ENCODE results near the gene ATOSB. TPM values are rescaled to one million over a fixed set of nuclear protein-coding genes. Genes with fewer than 3 reads are reported as not detected.
A peak's percentile ranks its signal among the peaks of the same experiment; 100 is the strongest.

Gene ATOSB
- total and polyA plus RNA-seq, 12 donors = 12.1 to 51.2 (median 18.0) TPM

DNA sequence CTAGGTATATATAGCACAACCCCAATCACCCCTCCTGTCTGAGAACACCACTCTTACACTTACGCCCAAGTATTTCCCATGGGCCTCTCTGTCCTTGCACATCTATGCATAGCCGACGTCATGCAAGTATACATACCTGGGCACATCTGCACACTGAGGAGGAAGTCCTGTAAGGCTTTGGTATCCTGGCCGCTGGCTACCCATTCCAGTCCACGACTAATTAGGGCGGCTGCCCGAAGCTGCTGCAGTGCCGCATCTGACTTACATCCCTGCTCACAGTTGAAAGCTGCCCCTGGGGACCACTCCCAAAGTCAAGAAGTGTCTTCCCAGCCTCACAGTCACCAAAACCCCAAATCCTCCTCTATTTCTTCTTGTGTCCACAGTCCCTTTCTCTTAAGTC lies 40.9 kb downstream of the ATOSB start:
- intact Hi-C loops (cut with DNase I) = no loop called here
- no peak for DNase-seq
- no peak overlapping the region for H3K4me3 ChIP-seq
- no peak for TF ChIP-seq POLR2A (IDR thresholded peaks at IDR 0.05)
- TF ChIP-seq, protein P1, sequence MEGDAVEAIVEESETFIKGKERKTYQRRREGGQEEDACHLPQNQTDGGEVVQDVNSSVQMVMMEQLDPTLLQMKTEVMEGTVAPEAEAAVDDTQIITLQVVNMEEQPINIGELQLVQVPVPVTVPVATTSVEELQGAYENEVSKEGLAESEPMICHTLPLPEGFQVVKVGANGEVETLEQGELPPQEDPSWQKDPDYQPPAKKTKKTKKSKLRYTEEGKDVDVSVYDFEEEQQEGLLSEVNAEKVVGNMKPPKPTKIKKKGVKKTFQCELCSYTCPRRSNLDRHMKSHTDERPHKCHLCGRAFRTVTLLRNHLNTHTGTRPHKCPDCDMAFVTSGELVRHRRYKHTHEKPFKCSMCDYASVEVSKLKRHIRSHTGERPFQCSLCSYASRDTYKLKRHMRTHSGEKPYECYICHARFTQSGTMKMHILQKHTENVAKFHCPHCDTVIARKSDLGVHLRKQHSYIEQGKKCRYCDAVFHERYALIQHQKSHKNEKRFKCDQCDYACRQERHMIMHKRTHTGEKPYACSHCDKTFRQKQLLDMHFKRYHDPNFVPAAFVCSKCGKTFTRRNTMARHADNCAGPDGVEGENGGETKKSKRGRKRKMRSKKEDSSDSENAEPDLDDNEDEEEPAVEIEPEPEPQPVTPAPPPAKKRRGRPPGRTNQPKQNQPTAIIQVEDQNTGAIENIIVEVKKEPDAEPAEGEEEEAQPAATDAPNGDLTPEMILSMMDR (IDR thresholded peaks at IDR 0.05) = no peak
- no peak overlapping the region for H3K27ac ChIP-seq
- no peaks in the 10 kb centered on the region for H3K9me3 ChIP-seq (replicated peaks in 1 of 3)
- no peaks in the 10 kb centered on the region for H3K36me3 ChIP-seq (replicated peaks in 1 of 2)
- no peaks in the 10 kb centered on the region for H3K27me3 ChIP-seq
- peaks cover 23 to 24% of the 10 kb centered on the region in 2 donors for H3K4me1 ChIP-seq (replicated peaks in 1 of 2)
- 96 to 100% (median 96%) methylated on average over 4 to 8 of the region's 8 CpGs for WGBS, 4 donors

GRCh38 chr9:35074141-35074540 lies 41.5 kb downstream of the ATOSB start:
- intact Hi-C loops (cut with DNase I) = no loop called here
- WGBS, 4 donors = 95 to 98% (median 98%) methylated on average over 6 of the region's 6 CpGs
- no peaks in the 10 kb centered on the region for H3K27me3 ChIP-seq
- H3K4me1 ChIP-seq (replicated peaks in 1 of 2) = peaks cover 27 to 28% of the 10 kb centered on the region in 2 donors
- H3K9me3 ChIP-seq (replicated peaks in 1 of 3) = no peaks in the 10 kb centered on the region
- TF ChIP-seq, protein P1 (IDR thresholded peaks at IDR 0.05) = no peak
- TF ChIP-seq POLR2A (IDR thresholded peaks at IDR 0.05) = no peak
- H3K36me3 ChIP-seq (replicated peaks in 1 of 2) = no peaks in the 10 kb centered on the region
- DNase-seq = no peak
- no peak overlapping the region for H3K4me3 ChIP-seq
- no peak overlapping the region for H3K27ac ChIP-seq

- H3K27me3 ChIP-seq = no peaks in the 10 kb centered on the region
- TF ChIP-seq, protein P1 (IDR thresholded peaks at IDR 0.05) = no peak
- TF ChIP-seq POLR2A (IDR thresholded peaks at IDR 0.05) = no peak
- H3K36me3 ChIP-seq (replicated peaks in 1 of 2) = peaks cover 0 to under 1% of the 10 kb centered on the region in 2 donors
- 88 to 100% (median 95%) methylated on average over 2 of the region's 2 CpGs for WGBS, 4 donors
- intact Hi-C loops (cut with DNase I) = no loop called here
- no peak for DNase-seq
- H3K27ac ChIP-seq = peak overlapping the region in 4 of 5 donors; percentile 54 to 100 (median 82)
- no peaks in the 10 kb centered on the region for H3K9me3 ChIP-seq (replicated peaks in 1 of 3)
- peaks cover 30 to 35% of the 10 kb centered on the region in 2 donors for H3K4me1 ChIP-seq (replicated peaks in 1 of 2)
- peak overlapping the region in 1 of 4 donors; percentile 28 for H3K4me3 ChIP-seq
These were observed 42.4 kb downstream of the ATOSB start for GRCh38 chr9:35073279-35073612.

DNA sequence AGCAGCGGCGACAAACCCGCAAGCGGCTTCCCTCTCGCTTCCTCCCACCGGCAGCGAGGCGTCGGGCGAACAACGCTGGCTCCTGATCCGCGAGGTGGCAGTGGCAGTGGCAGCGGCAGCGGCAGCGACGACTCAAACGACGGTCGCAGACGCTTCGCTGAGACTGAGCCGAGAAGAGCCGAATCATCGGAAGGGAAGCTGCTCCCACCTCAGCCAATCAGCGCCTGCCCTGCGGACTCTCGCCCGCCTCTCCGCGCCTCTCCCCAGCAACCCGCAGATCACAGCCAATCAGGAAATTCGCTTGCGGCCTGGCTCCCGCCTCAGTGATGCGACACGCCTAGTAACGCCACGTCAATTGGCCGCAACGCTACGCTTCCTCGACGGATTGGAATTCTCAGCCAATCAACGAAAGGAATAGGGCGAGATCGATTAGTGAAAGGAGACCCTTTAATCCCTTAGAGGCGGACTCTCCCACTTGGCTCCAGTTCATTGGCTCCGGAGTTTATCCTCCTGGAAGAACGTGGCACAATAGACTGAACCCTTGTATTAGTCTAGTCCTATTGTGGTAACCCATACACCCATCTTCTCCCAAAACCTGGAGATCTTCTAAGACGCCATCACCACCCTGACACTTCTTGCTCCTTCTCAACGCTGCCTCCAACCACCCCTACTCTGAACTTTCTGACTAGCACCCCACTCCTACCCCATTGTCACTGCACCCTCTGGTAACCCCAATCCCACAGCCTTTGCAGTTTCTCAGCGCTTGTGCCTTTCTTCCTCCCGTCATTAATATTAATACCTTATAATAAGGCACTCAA lies 43.0 kb downstream of the ATOSB start, which contains the start of gene VCP:
VCP (minus strand) TSS at position 165 of the 818 bp plus-strand sequence. CDS start 272 bp downstream, outside the sequence.
- peak; percentile 98 to 100 (median 99) for DNase-seq
- TF ChIP-seq POLR2A (IDR thresholded peaks at IDR 0.05) = peak; percentile 97 to 99
- TF ChIP-seq, protein P1 (IDR thresholded peaks at IDR 0.05) = no peak
- no peaks in the 10 kb centered on the region for H3K27me3 ChIP-seq
- H3K4me1 ChIP-seq (replicated peaks in 1 of 2) = peaks cover 36 to 38% of the 10 kb centered on the region in 2 donors
- H3K36me3 ChIP-seq (replicated peaks in 1 of 2) = peaks cover 0 to 7% of the 10 kb centered on the region in 2 donors
- 4 to 29% (median 5%) methylated on average over 9 to 54 of the region's 54 CpGs for WGBS, 4 donors
- intact Hi-C loops (cut with DNase I) = no loop called here
- H3K9me3 ChIP-seq (replicated peaks in 1 of 3) = no peaks in the 10 kb centered on the region
- peak within 1 kb of the TSS; percentile 37 to 89 (median 69) for H3K4me3 ChIP-seq
- peak within 1 kb of the TSS; percentile 99 to 100 (median 100) for H3K27ac ChIP-seq
